GM12865 (cell line): ENCODE results near the gene C14orf39.

Experiments used
- DNase-seq: peaks from one replicate; pipeline ENCODE4 v3.0.0; 2010; ENCODE audit warnings: low read depth
- H3K4me3 ChIP-seq: 2 replicates; pipeline ENCODE4 v1.5.1; 2011; ENCODE audit warnings: mild to moderate bottlenecking, low read depth, low read length, control low read depth
- TF ChIP-seq, protein P1 (sequence below): IDR thresholded peaks from 2 replicates; pipeline ENCODE4 v1.5.1; 2011; ENCODE audit warnings: low read length, control low read depth, low read depth, inconsistent platforms; ENCODE audit not compliant: insufficient read depth; ENCODE audit errors: missing control alignments

C14orf39 gene

DNA sequence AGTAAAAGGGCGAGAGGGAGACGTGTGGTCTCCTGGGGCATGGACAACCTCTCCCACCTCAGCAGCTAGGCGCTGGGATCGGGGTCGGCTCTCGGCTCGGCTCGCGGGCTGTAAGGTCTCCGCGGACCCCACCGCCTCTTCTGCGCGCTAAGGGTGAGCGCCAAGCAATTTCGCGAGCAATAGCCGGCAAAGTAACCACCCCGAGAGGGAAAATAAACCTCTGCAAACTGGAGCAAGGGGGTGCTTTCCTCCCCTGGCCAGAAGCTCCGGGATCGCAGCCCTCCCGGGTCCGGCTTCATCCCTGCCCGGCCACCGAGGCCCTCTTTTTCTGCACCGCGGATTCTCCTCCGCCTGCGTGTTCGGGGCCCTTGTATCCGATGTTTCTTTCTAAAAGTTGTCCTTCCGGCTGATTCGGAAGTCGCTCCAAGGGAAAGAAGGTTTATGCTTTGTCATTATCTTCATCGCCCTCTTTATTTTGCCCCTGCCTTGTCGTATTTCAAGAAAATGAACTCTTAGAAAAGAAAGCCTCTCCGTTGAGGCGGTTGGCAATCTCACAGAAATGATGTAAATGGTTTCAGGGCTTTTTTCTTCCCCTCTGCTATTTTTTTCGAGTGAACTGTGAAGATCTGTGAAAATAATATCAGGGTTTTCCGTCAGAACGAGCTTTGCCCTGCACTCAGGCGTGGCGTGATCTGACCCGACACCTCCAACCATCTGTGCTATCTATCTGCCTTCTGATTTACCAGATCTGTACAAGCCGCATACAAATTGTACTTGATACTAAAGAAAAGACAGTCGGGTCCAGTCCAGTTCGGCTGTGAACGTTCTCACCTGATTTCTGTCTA is 21.3 kb upstream of the C14orf39 start:
- no peak overlapping the region for H3K4me3 ChIP-seq
- TF ChIP-seq, protein P1, sequence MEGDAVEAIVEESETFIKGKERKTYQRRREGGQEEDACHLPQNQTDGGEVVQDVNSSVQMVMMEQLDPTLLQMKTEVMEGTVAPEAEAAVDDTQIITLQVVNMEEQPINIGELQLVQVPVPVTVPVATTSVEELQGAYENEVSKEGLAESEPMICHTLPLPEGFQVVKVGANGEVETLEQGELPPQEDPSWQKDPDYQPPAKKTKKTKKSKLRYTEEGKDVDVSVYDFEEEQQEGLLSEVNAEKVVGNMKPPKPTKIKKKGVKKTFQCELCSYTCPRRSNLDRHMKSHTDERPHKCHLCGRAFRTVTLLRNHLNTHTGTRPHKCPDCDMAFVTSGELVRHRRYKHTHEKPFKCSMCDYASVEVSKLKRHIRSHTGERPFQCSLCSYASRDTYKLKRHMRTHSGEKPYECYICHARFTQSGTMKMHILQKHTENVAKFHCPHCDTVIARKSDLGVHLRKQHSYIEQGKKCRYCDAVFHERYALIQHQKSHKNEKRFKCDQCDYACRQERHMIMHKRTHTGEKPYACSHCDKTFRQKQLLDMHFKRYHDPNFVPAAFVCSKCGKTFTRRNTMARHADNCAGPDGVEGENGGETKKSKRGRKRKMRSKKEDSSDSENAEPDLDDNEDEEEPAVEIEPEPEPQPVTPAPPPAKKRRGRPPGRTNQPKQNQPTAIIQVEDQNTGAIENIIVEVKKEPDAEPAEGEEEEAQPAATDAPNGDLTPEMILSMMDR, result no peak
- no peak for DNase-seq

DNA sequence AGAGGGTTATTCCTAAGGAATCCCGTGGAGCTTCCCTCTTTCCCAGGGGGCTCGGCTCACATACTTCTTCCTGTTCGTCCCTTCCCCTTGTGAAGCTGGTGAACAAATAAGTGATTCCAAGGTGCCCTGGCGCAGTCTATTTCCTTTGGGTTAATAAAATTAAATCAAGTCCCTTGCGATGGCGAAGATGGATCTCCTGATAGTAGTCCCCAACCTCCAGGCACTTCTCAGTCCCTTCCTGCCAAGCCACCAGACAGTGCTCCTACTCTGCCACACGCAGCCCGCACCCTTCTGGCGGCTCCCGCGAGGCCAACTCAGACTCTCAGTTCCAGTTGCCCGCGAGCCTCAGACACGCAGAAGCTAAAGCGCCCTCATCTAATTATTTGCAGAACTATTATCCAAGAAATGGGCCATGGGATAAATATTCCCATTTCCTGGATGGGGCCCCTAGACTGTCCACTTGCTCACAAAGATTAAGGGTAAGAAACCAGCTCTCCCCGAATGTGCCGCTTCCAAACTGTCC is 20.7 kb upstream of the C14orf39 start:
- TF ChIP-seq, protein P1, result no peak
- H3K4me3 ChIP-seq, result no peak overlapping the region

DNA sequence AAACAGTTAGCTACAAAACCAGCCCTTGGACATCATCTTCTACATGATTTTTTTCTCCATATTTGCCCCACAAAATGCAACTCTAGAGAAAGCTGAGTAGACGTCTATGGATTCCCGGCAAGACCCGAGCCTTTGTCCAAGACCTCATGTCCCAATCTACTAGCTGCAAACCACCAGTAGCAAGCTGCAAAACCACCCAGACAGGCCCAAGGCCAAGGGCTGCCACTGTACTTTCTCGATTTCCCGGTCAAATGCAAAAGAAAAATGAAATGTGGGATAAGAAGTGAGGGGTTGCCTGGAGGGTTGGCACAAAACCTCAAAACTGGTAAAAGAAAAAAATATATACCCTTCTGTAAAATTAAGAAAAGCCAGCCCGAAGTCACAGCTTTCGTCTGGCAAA is 20.1 kb upstream of the C14orf39 start:
- TF ChIP-seq, protein P1, result no peak
- DNase-seq, result no peak
- no peak overlapping the region for H3K4me3 ChIP-seq

More for the DNA sequence above, 20.7 kb upstream of the C14orf39 start:
- DNase-seq, result no peak

DNA sequence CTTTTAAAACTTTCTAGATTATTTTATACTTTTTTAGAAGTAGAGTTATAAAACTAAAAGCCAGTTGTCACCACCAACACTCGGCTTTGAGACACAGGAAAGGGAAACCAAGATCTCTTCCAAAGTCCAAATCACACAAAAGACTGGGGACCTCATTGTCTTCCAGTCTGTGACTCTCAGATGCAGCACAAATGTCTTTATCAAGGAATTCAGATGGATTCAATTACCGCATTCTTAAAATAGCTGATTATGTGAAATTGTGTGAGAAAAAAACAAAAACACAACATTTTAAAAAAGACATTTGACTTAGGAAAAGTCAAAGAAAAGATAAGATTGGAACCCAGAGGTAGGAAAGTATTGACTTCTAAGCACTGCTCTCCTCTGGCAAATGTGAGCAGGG is 19.6 kb upstream of the C14orf39 start:
- DNase-seq, result no peak
- TF ChIP-seq, protein P1, result no peak
- no peak overlapping the region for H3K4me3 ChIP-seq

DNA sequence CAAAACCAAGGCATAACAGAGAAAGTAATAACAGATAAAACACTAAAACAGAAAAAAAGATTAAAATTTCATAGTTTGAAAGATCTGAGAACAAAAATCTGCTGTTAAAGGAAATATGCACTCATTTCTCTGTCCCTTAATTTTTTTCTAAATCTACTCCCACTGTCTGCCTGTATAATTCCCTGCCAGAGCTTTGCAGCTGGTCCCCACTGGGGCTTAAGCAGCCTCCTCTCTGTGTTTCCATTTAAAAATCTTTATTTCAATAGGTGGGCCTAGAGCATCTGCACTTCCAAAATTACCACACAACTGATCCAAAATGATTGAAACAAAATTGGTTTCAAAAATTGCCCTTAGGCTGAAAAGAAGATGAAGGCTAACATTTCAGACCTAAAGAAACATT is 16.7 kb upstream of the C14orf39 start:
- H3K4me3 ChIP-seq, result no peak overlapping the region
- TF ChIP-seq, protein P1, result no peak
- no peak for DNase-seq

DNA sequence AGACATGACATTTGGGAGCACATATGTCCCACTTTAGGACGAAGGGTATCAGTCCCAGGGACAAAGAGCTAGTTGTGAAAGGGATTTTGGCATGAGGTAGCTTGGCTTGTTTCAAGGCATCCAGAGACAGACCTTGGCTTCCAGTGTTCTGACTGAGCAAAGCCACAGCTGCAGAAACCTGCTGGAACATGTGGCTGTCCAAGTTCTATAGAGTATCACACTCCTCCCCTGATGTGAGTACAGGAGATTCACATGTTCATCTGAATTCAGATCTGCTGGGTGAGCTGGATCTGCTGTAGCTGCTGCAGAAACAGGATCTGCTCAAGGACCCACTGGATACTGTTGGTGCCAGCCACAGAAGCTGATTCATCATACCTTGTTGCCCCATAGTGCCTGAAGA is 10.1 kb upstream of the C14orf39 start:
- TF ChIP-seq, protein P1, result no peak
- no peak for DNase-seq
- no peak overlapping the region for H3K4me3 ChIP-seq
